BJ (cell line): Measurements from ENCODE around the gene CRYGS. TPM values are rescaled to one million over a fixed set of nuclear protein-coding genes. Genes with fewer than 3 reads are reported as not detected.

Experiments
- CTCF ChIA-PET: fragments of 350-600 bp; formaldehyde crosslinking; extraction: SDS; loops from one replicate; lab custom pipeline; 2021; ENCODE audit warnings: antibody characterized with exemption, inconsistent platforms; lab: Yijun Ruan, JAX
- POLR2A ChIA-PET: fragments of 300-600 bp; sonication (Branson Sonifier 250); formaldehyde crosslinking; extraction: SDS; loops from one replicate; lab custom pipeline; 2021; ENCODE audit warnings: antibody characterized with exemption; lab: Charles Lee
- DNase-seq: peaks from one replicate; pipeline ENCODE4 v3.0.0-alpha.2; 2011; ENCODE audit warnings: low read depth
- H3K27me3 ChIP-seq: 2 replicates; pipeline ENCODE4 v1.6.0; 2011; ENCODE audit warnings: low read length; ENCODE audit not compliant: control insufficient read depth, insufficient read depth
- H3K36me3 ChIP-seq: 2 replicates; pipeline ENCODE4 v1.5.1; 2011; ENCODE audit warnings: low read length; ENCODE audit not compliant: control insufficient read depth, insufficient read depth
- H3K4me3 ChIP-seq: 2 replicates; pipeline ENCODE4 v1.5.1; 2011; ENCODE audit warnings: low read depth, mild to moderate bottlenecking, control low read depth, low read length
- polyA plus RNA-seq: library from polyadenylated mRNA; depleted of rRNA; stranded (reverse); fragments of >200 nt; gene quantifications from 2 replicates; pipeline ENCODE4 v1.2.3, GENCODE V29; 2011
- TF ChIP-seq, protein P1 (sequence below): IDR thresholded peaks from 2 replicates; pipeline ENCODE4 v1.5.1; 2011; ENCODE audit warnings: low read depth, mild to moderate bottlenecking, control low read depth, inconsistent platforms, low read length, moderate library complexity; ENCODE audit not compliant: insufficient read depth

The CRYGS gene
- polyA plus RNA-seq, 1 experiment = 1.9 TPM

GRCh38 chr3:186511245-186511644, 32.9 kb downstream of the CRYGS start:
- TF ChIP-seq, protein P1, sequence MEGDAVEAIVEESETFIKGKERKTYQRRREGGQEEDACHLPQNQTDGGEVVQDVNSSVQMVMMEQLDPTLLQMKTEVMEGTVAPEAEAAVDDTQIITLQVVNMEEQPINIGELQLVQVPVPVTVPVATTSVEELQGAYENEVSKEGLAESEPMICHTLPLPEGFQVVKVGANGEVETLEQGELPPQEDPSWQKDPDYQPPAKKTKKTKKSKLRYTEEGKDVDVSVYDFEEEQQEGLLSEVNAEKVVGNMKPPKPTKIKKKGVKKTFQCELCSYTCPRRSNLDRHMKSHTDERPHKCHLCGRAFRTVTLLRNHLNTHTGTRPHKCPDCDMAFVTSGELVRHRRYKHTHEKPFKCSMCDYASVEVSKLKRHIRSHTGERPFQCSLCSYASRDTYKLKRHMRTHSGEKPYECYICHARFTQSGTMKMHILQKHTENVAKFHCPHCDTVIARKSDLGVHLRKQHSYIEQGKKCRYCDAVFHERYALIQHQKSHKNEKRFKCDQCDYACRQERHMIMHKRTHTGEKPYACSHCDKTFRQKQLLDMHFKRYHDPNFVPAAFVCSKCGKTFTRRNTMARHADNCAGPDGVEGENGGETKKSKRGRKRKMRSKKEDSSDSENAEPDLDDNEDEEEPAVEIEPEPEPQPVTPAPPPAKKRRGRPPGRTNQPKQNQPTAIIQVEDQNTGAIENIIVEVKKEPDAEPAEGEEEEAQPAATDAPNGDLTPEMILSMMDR = no peak
- Histone ChIP-seq H3K36me3 (no peaks in the 10 kb centered on the region; the same call in 1 of the 2 replicates), H3K4me3 (no peak overlapping the region), H3K27me3 (no peaks in the 10 kb centered on the region; the same call in 1 of the 2 replicates)
- POLR2A ChIA-PET = no interaction called here
- CTCF ChIA-PET = no interaction called here
- no peak for DNase-seq

GRCh38 chr3:186510374-186511079, 33.7 kb downstream of the CRYGS start:
- H3K36me3 ChIP-seq = no peaks in the 10 kb centered on the region; the same call in 1 of the 2 replicates
- DNase-seq = no peak
- POLR2A ChIA-PET = no interaction called here

DNA sequence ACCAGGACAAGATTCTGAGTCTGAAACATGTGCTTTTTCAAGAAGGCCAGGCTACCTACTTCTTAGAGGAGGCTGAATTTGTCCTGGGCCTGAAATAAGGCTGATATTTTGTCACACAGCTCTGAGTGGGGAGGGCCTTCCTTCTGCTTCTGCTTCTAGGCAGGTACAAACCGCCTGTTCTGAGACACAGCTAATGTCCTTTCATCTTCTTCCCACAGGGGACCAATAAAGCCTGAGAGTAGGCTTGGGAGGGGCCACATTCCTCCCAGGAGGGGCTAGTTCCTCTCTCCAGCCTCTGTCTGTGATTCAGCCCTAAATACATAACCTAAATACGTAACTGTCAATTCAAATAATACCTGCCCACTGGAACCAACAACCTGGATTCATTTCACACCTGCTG, 34.8 kb downstream of the CRYGS start:
- TF ChIP-seq, protein P1 = no peak
- Histone ChIP-seq H3K4me3 (no peak overlapping the region), H3K27me3 (no peaks in the 10 kb centered on the region; the same call in 1 of the 2 replicates), H3K36me3 (no peaks in the 10 kb centered on the region; the same call in 1 of the 2 replicates)
- DNase-seq = no peak
- CTCF ChIA-PET = no interaction called here
- POLR2A ChIA-PET = no interaction called here

More at GRCh38 chr3:186510374-186511079, 33.7 kb downstream of the CRYGS start:
- H3K4me3 ChIP-seq = no peak overlapping the region
- no peaks in the 10 kb centered on the region; the same call in 1 of the 2 replicates for H3K27me3 ChIP-seq
- CTCF ChIA-PET = interaction anchor here (1.1 kb wide), 1 partner anchor 257 kb away, joined by 3 read pairs; no protein-coding TSS in a partner anchor
- TF ChIP-seq, protein P1 = no peak

DNA sequence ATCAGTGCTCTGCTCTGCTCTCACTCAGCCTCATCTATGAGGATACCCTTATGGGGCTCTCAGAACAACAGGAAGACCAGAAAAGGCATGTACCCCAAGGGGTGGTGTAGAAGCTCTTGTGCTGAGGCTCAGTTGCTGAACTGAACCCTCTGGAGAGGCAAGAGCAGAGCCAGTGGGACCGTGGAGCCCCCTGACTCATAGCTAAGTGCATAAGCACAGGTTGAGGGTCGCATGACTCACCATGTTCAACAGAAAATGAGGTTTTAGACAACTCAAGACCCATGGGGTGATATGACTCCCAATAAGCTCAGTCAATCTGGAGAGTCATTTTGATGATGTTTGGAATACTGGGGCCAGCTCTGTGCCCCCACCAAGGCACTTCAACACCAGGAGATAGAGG, 37.3 kb downstream of the CRYGS start:
- ChIA-PET POLR2A (no interaction called here), CTCF (interaction anchor here (0.8 kb wide), 1 partner anchor 10 kb away, joined by 3 read pairs; no protein-coding TSS in a partner anchor)
- H3K27me3 ChIP-seq = no peaks in the 10 kb centered on the region; the same call in none of the 2 replicates
- H3K36me3 ChIP-seq = no peaks in the 10 kb centered on the region
- H3K4me3 ChIP-seq = no peak overlapping the region
- TF ChIP-seq, protein P1 = no peak
- DNase-seq = no peak

DNA sequence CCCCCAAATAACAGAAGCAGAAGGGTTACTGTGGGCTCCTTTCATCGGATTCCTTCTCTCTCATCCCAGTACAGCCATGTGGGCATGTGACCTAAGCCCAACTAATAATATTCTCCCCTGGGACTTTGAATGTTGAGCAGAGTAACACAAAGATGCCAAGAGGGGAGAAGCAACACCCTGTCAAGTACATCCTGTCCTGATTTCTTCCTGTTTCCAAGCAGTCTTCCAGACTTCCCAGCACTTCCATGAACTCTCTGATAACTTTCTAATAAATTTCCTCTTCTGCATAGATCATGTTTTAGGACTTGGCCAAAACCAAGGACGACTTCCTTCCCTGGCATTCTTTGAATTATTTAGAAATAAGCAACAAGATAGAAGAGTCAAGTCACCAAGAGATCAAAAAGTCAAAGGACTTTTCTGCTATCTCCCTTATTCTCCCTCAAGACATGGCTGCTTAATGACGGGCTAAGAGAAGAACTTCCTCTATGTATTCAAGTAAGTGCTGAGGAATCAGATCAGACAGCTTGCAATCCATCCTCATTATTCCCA, 37.9 kb downstream of the CRYGS start:
- peaks cover 2% of the 10 kb centered on the region for H3K27me3 ChIP-seq

More for the DNA sequence above, 37.9 kb downstream of the CRYGS start:
- TF ChIP-seq, protein P1 = no peak
- CTCF ChIA-PET = interaction anchor here (0.8 kb wide), 1 partner anchor 10 kb away, joined by 3 read pairs; no protein-coding TSS in a partner anchor
- POLR2A ChIA-PET = no interaction called here
- H3K36me3 ChIP-seq = no peaks in the 10 kb centered on the region
- DNase-seq = no peak
- H3K4me3 ChIP-seq = no peak overlapping the region
